ENCODE measurements around the gene SLC35G4. TPM values are rescaled to one million over a fixed set of nuclear protein-coding genes. Genes with fewer than 3 reads are reported as not detected.

SLC35G4 gene
- total and polyA plus RNA-seq, 2 of the 13 experiments (the other 11 are each of a cell fraction or from before 2014, with no cell fraction given), result not detected

DNA sequence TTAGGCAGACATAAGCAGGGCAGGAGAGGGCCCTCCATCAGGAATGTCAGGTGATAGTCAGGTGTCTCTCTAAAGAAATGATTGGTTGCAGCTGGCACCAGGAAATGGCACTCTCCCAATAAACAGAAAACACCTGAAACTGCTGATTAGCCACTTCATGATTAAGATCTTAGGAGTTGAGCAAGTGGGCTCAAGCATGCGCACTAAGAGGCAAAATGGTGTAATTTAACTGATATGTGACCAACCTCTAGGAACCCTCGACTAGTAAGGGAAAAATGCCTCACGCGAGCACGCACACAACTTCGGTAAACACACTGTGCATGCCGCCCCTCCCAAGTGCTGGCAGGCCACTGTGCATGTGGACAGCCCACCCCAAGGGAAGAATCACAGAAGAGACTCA, 23.8 kb upstream of the SLC35G4 start (continued):
- TF ChIP-seq HOMEZ (CRISPR knock-in tag; IDR thresholded peaks at IDR 0.05; ENCODE audit: low read depth), result no peak
- TF ChIP-seq KAT7 (CRISPR knock-in tag; IDR thresholded peaks at IDR 0.05; ENCODE audit: borderline replicate concordance), result no peak

- no peak for FAIRE-seq
- H4K20me1 ChIP-seq (ENCODE audit: insufficient read depth, low read length), result no peaks in the 10 kb centered on the region
- no peak for TF ChIP-seq NCOR1 (IDR thresholded peaks at IDR 0.05; ENCODE audit: borderline replicate concordance, low read length)
- no peak for TF ChIP-seq ZNF589 (CRISPR knock-in tag; conservative IDR thresholded peaks at IDR 0.05)
- no peak for TF ChIP-seq ZNF326 (CRISPR knock-in tag; IDR thresholded peaks at IDR 0.05; ENCODE audit: borderline replicate concordance)
- no peak for TF ChIP-seq ZSCAN20 (CRISPR knock-in tag; IDR thresholded peaks at IDR 0.05; ENCODE audit: borderline replicate concordance)
- TF ChIP-seq ZNF468 (CRISPR knock-in tag; IDR thresholded peaks at IDR 0.05), result no peak
- TF ChIP-seq EEA1 (CRISPR knock-in tag; IDR thresholded peaks at IDR 0.05; ENCODE audit: borderline replicate concordance), result no peak
- TF ChIP-seq ZNF746 (CRISPR knock-in tag; IDR thresholded peaks at IDR 0.05), result no peak
- H3K4me1 ChIP-seq (ENCODE audit: insufficient read depth, low read length), result no peaks in the 10 kb centered on the region
- DNase-seq (ENCODE audit: low spot score), result no peak
- H3K27ac ChIP-seq (ENCODE audit: extremely low read length, insufficient read depth, low read length), result no peak overlapping the region
- 5% methylated on average over 3 of the region's 3 CpGs for WGBS (ENCODE audit: low lambda C conversion rate)
- no TSS peak for BruUV-seq (replicated peaks)
- no peak overlapping the region for H2AFZ ChIP-seq (ENCODE audit: low read length)
- peaks cover 0 to 6% of the 10 kb centered on the region in 2 experiments; a peak in 1 of 5 replicates for H3K27me3 ChIP-seq (ENCODE audit: control insufficient read depth in 1 of 2, insufficient read depth in 2 of 2, low read length in 2 of 2)
- H3K36me3 ChIP-seq (replicated peaks in 1 of 2; ENCODE audit: control insufficient read depth in 1 of 2, insufficient read depth in 2 of 2, low read length in 2 of 2), result no peaks in the 10 kb centered on the region
- in situ Hi-C loops (cut with HindIII; ENCODE audit: extremely low pct_ligation_motif_present, low pct_unique_long_range_greater_than_20kb) (no loop called here), intact Hi-C loops (cut with micrococcal nuclease; ENCODE audit: unreplicated experiment) (no loop called here)
- no peak for ATAC-seq
- POLR2A ChIA-PET, result no interaction called here
- no peak overlapping the region for H3K4me2 ChIP-seq (ENCODE audit: low read depth, low read length)
- no peaks in the 10 kb centered on the region for H3K9me3 ChIP-seq (ENCODE audit: low read length)
- no peak overlapping the region for H3K4me3 ChIP-seq (replicated peaks in 1 of 3; ENCODE audit: insufficient read depth in 1 of 3, low read depth in 2 of 3, low read length in 3 of 3)
- CTCF ChIA-PET (ENCODE audit: low intra/inter-chr PET ratio, low total read pairs), result no interaction called here
- H3K9ac ChIP-seq (ENCODE audit: insufficient read depth, low read depth, low read length), result no peak overlapping the region
- H3K79me2 ChIP-seq (ENCODE audit: insufficient read depth, low read length), result no peaks in the 10 kb centered on the region
Measured at GRCh38 chr18:11586896-11587295, 22.5 kb upstream of the SLC35G4 start.

All from HepG2 (cell line).